GM19351 (cell line): ENCODE data around the gene SERPINB3.
"Not testable (repeated sequence)": the region's sequence is repeated elsewhere in the genome, so short reads cannot be mapped to it uniquely, and the experiment has no call there.

ENCODE experiments used
- ATAC-seq: cut with Tn5 transposase; IDR thresholded peaks from one replicate; pipeline ENCODE4 v1.9.1; 2021; ENCODE audit warnings: mild to moderate bottlenecking, moderate library complexity; ENCODE audit not compliant: unreplicated experiment

Gene SERPINB3

DNA sequence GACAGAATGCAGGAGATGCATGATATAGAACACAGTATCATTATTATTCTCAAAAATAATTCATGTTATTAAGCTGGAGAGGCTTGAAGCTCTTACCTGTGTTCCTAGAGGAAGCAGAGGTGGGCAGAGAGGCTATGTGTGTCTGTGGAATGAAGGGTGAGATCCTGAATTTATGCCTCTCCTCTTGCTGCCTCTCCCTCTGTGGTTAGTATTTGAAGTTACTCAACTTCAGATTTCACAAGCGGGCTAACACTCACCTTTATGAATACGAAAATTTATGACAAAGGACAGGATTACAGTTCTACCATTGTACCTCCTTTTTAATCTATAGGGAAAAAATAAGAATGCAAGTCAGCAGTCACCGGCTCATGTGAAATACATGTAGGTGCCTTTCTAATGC is at the start of gene SERPINB3:
Gene SERPINB3, minus strand, starts transcription at position 144 of the 400 bp plus-strand sequence. CDS start 677 bp downstream, outside the sequence.
- ATAC-seq, result not testable (repeated sequence)

DNA sequence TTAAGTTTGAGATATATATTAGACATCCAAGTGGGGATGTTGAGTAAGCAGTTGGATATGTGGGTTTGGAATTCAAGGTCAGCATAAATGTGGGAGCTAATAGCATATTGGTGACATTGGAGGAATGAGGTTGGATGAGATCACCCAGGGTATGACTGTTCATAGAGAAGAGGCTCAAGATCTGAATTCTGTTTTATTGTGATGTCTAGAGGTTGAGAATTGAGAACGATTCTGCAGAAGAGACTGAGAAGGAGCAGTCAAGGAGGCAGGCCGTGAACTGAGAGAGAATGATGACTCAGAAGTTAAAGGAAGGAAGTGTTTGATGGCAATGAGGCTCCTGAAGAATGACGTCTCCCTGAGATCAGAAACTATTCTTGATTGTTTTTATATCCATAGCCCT is 47.0 kb upstream of the SERPINB3 start:
- ATAC-seq, result no peak

DNA sequence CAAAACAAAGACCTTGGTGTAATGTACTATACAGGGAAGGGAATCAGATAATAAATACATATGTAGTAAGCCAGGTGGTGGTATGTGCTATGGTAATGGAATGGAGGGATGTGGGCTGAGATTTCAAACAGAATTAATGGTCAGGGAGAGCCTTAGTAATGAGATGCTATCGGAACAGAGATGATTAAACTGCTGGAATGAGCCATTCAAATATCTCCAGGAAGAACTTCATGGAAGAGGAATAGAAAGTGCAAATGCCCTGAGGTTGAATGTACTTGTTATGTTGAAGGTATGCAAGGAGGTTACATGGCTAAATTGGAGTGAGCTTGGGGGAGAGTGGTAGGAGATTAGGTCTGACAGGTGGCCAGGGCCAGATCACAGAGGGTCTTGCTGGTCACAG is 46.1 kb upstream of the SERPINB3 start:
- ATAC-seq, result no peak

DNA sequence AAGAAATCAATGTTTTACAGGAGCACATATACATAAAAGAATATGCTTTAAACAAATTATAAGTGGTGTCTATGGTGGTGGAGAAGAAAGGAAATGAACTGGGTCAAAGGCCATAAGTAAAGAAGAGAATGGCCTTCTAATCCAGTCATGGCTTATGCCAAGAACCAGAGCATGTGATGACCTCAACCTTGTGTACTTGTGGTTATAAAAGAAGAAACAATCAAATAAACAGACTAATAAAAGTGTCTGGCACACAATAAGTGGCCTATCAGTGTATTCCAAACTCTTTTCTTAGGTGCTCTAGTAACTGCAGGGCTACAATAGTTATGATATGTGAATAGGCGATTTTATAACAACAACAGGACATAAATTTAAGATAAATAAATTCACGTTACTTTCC is 43.7 kb upstream of the SERPINB3 start:
- ATAC-seq, result no peak

DNA sequence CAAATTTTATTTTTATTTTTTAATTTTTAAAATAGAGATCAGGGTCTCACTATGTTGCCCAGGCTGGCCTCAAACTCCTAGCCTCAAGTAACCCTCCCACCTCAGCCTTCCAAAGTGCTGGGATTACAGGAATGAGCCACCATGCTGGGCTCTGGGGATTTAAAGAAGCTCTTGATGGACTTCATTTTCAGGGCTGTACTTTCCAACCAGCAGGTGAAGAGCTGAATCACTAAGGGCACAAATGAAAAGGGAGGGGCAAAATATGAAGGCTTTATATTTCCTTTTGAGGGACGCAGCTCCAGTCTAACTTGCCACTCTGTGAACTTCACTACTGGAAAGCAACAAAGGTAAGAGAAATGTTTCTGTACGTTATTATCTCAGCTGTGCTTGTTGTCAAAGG is 41.0 kb upstream of the SERPINB3 start, which contains the start of gene SERPINB11:
Gene SERPINB11, plus strand, starts transcription at position 301 of the 400 bp plus-strand sequence. CDS start 7,234 bp downstream, outside the sequence.
- no peak for ATAC-seq

DNA sequence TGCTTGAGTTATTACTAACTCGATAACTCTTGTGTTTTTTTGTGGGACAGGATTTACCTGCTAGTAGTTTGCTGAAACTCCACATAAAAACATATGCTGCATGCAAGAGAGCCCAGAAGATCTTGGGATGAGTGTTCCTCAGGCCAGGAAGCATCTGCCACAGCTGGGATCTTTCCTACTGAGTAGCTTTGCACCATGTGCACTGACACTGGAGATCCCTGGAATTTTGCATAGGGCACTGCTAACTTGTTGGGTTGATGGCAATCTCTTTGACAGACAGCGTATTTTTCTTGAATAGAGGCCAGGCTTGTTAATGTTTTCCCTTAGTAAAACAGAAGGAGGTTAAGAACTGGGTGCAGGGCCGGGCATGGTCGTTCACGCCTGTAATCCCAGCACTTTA is 40.3 kb upstream of the SERPINB3 start:
- no peak for ATAC-seq

DNA sequence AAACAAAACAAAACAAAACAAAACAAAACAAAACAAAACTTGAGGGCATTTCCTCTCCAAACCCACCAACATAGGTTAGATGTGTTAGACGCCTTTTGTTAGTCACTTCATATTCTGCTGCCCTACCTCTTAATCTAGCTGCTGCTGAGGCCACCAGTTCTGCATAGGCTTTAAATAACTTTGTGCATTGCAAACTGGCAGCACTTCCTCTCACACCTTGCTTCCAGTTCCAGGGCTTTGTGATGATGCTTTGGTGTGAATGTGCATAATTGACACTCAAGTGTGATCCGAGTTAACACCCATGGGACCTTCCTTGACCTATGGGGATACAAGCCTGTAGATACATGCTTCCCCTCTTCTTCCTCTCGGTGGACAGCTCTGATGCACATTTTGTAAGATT is 38.8 kb upstream of the SERPINB3 start:
- ATAC-seq, result no peak

DNA sequence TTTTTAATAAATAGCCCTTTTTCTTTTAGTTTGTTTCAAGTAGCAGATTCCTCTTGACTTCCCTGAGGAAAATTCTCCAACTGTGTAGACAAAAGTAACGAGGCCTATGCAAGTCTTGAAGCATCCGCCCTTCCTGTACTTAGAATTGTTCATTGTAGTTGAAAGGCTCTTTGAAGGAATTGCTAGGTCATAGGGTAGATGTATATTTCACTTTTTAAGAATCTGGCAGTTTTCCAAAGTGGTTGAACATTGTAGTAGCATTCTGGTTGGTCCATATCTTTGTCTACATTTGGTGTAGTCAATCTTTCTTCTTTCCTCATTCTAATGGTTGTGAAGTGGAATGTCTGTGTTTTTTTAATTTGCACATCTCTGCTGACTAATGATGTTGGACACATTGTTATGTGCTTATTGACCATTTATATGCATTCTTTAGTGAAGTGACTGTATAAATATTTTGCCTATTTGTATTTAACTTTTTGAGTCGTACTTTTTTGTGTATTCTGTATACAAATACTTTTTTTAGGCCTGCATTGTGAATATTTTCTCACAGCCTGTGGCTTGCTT is 35.5 kb upstream of the SERPINB3 start:
- ATAC-seq, result no peak

DNA sequence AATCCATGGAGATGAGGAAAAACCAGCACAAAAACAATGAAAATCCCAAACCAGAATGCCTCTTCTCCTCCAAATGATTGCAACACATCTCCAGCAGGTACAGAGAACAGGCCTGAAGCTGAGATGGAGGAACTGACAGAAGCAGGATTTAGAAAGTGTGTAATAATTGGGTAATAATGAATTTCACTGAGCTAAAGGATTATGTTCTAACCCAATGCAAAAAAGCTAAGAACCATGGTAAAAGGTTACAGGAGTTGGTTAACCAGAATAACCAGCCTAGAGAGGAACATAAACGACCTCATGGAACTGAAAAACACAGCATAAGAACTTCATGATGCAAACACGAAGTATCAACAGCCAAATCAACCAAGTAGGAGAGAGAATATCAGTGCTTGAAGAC is 27.4 kb upstream of the SERPINB3 start:
- ATAC-seq, result no peak

DNA sequence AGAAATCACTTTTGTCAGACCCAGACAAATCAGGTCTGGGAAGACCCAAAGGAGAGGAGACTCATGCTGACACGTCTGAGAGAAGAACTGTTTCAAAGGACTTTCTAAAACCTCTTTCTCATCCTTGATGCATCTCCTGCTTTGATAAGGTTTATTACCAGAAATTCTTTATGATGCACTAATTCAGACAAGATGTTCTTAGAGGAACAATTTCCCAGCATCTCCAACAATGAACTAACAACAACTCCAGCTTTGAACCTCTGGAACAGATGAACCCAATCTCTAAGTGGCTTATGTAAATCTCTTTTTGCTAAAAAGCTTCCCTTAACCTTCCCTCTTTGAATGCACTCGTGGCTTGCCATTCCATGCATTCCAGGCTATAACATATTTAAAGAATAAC is 25.2 kb upstream of the SERPINB3 start:
- ATAC-seq, result no peak

DNA sequence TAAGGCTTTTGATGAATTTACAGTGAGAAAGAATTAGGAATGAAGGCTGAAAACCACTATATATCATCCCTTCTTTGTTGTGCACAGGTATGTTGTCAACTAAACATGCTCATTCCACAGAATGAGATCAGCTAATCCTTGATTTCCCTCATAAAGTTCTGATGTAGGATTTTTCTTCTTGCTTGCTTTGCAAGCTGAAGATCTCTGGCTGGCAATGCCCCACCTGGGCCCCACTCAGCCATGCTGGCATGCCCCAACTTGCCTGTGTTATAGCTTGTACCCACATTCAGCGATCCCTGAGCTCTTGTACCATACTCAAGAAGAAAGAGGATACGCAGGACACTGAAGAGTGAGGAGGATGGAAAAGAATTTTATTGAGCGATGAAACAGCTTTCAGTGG is 23.0 kb upstream of the SERPINB3 start:
- no peak for ATAC-seq

DNA sequence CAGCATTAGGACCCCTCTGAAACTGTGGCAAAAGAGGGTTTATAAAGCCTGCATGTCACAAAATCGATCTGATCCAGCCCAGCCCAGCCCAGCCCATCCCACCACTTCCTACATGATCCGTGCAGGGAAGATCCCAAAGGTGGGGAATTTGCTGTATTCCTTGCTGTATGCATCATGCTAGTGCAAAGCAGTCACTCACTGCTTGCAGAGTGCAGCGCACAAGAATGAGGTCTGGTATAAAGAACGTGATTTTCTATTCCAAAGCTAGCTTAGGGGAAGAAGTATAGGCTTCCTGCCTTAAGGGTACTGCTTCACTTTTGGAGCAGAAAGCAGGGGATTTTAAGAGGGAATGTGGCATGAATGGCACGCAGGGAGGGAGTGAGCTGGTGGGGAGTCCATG is 22.2 kb upstream of the SERPINB3 start:
- ATAC-seq, result no peak

DNA sequence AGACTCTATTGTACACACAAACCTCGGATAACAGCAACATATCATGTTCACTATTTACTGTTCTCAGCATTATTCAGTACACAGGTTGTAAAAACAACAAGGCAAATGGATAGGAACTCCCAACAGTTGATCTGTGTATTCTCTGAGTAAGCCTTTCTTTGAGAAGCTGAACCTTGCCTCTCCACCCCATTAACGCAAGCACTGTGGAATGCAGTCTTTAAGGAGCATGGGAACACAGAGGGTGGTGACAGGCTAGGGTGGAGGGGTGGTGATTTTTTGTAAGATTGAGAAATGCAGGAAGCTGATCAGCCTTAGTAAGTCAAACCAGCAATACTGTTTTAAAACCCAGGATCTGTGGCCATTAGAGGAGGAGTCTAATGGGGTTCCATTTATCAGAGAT is 21.5 kb upstream of the SERPINB3 start:
- ATAC-seq, result no peak

DNA sequence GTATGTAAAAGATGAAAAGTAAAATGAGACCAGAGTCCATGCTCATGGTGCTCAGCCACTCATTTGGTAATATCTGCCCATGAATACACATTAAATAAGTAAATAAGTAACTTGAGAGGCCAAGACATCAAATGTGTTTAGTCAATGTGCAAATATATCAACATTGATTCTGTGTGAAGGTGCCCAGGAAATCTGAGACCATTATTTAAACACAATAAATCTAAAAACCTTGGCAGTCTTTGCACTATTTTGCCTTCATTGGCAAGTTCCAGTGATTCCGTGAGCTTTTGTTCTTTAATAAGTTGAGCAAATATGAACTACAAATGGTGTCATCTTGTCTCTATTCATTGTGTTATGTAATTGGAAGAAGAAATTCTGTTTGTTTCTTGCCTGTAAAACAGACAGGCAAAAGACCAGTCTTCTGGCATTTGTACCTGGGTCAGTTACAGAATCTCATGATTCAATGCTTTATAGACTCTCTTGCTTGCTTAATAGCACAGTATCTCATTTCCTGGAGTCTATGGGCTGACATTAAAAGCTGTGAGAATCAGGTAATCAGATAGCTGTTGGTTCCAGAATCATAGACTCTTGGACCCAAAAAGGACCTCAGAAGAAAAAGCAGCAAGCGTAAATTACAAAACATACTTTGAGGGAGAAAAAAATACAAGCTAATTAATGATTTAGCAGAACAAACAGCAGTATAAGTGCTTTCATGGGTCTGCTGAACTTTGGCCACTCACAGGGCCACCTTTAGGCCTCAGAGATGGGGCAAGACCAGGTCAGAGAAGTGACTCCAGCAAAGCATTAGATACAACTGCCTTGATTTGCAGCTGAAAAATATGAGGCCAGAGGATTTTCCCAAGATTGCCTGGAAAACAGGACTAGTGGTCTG is 20.0 kb upstream of the SERPINB3 start:
- ATAC-seq, result no peak

DNA sequence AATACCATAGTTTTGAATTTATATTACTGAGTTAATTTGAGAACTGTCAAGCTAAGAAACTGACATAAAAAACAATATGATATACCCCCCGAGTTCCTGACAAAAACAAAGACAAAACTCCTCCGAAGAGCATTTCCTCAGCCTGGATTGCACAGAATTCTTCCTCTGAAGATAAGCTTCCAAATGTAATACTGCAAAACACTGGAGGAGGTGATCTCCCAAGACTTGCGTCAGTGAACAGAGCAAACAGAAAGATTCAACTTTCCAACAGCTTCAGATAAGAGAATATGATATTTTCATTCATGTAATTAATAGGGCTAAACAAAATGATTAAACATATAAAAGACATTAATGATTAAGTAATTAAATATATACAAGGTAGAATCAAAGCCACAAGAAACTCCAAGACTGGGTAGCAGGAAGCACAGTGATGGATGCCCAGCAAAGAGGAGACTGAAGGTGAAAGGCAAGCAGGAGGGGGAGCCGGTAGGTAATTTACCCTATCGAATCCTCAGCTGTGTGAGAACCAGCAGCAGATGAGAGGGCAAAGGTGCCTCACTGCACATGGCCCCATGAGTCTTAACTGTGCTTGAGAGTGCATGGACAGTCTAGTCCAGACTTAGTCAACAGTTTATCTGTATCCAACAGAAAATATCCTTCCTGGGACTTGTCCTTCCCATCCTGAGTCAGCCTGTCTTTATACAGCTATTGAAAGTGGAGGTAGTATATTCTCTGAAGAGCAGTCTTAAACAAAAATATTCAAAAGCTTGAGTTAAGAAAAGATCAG is 18.3 kb upstream of the SERPINB3 start:
- ATAC-seq, result no peak

DNA sequence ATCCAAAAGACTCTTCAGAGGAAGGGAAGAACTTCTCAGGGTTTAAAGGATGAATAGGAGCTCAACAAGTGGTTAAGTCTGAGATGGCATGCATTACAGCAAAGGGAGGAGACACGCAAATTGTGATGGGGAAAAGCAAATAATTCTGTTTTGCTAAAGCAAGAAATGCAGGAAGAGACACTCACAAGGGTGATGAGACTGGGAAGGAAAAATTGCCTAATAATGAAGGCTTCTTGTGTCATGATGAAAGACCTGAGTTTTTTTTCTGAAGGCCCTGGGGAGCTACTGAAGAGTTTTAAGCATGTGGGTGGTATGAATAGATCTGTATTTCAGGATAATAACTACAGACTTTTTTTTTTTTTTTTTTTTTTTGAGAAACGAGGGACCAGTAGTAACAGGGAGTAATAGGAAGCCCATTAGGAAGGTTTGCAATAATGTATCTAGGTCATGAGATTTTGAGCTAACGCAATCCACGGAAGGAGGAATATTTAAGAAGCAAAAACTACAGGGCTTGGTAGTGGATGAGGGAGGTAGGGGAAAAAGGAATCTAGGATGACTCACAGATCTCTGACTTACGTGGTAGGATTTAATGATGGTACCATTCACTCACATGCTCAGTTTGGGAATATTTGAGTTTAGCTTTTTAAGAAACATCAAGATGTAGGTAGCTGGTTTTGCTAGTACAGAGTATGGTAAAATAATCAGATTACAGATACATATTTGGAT is 16.0 kb upstream of the SERPINB3 start:
- no peak for ATAC-seq

DNA sequence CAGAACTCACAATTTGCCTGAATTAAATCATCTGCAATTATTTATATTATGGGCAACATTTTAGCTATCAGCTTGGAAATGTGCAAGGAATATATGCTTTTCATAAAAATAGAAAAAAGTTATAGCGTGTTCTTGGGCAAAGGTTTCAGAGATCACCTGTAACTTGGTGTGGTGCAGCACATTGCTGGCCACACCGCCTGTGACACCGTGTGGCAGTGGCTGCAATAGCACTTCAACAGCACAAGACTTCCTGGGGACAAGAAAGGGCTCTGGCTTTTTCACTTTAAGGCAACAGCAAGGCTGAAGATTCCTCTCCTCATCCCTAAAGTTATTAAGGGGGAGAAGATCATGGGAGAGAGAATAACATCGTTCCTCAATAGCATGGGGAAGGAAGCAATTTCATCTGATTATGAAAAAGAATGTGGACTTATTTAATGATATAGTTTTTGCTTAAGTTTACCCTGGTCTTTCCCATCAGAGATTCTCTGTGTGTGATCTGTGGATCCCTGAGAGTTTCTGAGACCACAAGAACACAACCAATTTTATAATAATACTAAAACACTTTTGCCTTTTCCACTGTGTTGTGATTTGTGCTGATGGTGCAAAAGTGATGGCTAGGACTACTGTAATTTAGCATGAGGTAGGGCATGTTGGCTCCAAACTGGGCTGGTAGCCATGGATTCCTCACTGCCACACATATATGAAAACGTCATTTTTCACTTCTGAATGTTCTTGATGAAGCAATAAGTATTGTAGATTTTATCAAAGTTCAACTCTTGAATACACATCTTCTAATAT is 15.0 kb upstream of the SERPINB3 start:
- peak; percentile 97 for ATAC-seq

DNA sequence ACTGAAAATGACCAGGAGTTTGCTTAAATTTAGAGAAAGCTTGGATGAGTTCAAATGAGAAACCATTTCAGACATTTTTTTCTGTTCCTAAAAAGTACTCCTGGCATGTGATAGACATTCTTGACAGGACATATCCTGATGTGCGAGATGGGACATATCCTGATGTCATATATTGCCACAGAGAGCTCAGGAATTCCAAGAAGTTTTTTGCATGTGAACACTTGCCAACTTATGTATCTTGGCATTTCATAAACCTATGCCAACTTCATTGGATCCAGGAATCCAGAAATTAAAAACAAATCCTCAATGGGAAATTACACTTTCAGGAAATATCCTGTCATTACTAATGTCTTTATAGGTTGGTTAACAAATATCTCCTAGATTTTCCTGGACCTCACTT is 2.9 kb upstream of the SERPINB3 start:
- no peak for ATAC-seq

DNA sequence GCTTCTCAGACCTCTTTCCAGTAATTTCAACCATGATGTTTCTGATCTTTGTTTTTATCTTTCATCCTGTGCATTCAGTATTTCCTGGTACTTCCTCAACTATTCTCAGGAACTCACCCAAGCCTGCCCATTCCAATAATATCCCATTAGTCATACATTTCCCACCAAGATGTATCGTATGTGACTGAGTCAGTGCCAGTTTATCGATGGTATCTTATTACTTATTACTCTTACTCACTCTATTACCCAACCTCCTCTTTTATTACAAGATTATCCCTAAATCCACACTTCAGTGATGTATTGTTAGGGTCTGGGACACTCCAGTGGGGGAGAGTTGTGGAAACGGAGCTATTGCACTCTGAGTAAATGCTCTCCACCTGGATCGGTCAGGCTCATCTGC is 2.8 kb downstream of the SERPINB3 start:
- ATAC-seq, result not testable (repeated sequence)

DNA sequence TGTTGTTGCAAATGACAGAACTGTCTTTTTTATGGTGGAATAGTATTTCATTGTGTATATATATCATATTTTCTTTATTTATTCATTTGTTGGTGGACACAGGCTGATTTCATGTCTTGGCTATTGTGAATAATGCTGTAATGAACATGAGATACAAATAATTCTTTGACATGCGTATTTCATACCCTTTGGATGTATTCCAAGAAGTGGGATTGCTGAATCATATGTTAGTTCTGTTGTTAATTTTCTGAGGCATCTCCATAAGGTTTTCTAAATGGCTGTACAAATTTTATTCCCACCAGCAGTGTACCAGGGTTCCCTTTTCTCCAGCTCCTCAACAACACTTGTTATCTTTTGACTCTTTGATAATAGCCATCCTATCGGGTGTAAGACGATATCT is 11.4 kb downstream of the SERPINB3 start:
- not testable (repeated sequence) for ATAC-seq
